ENCODE results near the gene B4GALT3.
A peak's percentile ranks its signal among the peaks of the same experiment; 100 is the strongest.

B4GALT3 gene

DNA sequence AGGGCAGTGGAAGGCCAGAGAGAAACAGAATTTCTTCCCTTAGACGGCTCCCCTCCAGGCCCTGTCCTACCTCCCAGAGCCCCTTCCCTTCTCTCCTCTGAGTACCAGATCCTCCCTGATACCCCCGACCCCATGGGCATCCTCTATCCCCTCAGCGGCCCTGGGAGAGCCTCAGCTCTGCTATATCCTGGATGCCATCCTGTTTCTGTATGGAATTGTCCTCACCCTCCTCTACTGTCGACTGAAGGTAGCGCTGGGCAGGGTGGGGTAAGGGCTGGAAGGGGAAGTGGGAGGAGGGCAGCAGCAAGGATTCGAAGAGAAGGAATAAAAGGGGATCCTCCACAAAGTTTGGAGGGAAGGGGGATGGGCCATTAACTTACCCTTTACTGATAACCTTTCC is 40.5 kb upstream of the B4GALT3 start:
- TF ChIP-seq, protein P1, sequence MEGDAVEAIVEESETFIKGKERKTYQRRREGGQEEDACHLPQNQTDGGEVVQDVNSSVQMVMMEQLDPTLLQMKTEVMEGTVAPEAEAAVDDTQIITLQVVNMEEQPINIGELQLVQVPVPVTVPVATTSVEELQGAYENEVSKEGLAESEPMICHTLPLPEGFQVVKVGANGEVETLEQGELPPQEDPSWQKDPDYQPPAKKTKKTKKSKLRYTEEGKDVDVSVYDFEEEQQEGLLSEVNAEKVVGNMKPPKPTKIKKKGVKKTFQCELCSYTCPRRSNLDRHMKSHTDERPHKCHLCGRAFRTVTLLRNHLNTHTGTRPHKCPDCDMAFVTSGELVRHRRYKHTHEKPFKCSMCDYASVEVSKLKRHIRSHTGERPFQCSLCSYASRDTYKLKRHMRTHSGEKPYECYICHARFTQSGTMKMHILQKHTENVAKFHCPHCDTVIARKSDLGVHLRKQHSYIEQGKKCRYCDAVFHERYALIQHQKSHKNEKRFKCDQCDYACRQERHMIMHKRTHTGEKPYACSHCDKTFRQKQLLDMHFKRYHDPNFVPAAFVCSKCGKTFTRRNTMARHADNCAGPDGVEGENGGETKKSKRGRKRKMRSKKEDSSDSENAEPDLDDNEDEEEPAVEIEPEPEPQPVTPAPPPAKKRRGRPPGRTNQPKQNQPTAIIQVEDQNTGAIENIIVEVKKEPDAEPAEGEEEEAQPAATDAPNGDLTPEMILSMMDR (IDR thresholded peaks at IDR 0.05; ENCODE audit: control insufficient read depth, insufficient read depth, low read depth, low read length, missing control alignments) = no peak

DNA sequence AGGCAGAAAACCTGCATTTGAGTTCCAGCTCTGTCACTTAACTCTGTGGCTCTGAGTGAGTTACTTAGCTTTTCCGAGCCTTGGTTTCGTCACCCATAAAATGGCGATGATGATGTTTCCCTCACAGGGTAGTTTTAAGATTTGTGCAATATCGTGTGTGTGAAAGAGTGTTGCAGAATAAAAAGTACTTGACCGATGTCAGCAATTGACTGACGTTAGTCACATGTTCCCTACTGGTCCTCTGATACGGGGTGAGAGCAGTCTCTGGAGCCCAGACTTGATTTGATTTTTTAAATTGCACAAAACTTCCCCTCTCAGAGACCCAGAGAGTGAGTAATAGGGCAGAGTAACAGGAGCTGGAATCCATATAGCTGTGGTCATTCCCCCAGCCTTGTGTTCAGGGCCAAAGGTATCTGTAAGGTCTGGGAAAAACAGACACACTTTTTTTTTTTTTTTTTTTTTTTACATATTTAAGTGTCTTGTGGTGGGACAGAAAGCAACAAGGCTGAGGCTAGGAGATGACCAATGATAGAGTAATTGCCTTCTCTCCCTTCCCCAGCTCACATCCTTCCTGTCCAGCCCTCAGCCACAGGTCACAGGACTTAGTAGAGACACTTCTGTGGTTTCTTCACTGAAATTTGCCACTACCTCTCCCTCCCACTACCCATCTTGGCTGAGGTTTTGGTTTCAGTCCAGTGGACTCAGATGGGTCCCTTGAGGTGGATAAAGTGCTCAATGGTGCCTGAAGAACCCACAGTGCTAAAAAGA is 39.8 kb upstream of the B4GALT3 start:
- DNase-seq (ENCODE audit: low read depth) = peak; percentile 57
- TF ChIP-seq, protein P1 (IDR thresholded peaks at IDR 0.05; ENCODE audit: control insufficient read depth, insufficient read depth, low read depth, low read length, missing control alignments) = no peak
- H3K4me3 ChIP-seq (ENCODE audit: control insufficient read depth, low read depth, low read length) = no peak overlapping the region

More for the DNA sequence above, 40.5 kb upstream of the B4GALT3 start:
- H3K4me3 ChIP-seq (ENCODE audit: control insufficient read depth, low read depth, low read length) = no peak overlapping the region
- no peak for DNase-seq (ENCODE audit: low read depth)

DNA sequence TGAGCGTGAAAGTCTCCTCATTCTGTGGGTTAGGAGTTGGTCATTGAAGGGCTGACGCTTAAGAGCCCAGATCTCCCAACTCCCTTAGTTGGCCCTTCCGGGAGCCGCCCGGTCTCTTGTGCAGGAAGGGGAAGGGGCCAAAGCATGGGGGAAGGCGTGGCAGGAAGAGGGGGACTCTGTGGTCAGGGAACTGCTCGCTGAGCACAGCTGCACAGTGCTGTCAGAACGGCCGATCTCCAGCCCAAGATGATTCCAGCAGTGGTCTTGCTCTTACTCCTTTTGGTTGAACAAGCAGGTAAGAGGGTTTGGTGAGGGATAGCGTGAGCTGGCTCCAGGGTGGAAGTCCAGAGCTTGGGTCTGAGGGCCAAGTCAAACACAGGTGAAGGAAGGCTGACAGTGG is 37.8 kb upstream of the B4GALT3 start, which contains the start of gene FCER1G:
TSS of gene FCER1G (plus strand) at position 220 of the 400 bp plus-strand sequence. CDS start at position 247, 27 bp downstream.
- no peak for DNase-seq (ENCODE audit: low read depth)
- TF ChIP-seq, protein P1 (IDR thresholded peaks at IDR 0.05; ENCODE audit: control insufficient read depth, insufficient read depth, low read depth, low read length, missing control alignments) = no peak

DNA sequence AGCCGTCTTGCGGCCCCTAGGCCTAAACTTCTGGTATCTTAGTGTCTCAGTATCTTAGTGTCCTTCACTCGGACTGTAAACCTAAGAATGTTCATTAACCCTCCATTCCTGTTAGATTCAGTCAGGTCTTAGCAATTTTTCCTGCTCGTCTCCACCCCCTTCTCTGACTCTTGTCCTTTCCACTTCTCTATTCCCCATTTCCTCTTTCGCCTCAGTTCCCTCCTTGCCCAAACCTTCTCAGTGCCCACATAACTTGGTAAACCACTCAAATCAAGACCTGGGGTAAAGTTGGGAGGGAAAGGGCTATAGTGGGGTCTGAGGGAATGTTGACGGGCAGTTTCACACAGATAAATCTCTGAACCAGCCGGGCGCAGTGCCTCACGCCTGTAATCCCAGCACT is 37.1 kb upstream of the B4GALT3 start:
- TF ChIP-seq, protein P1 (IDR thresholded peaks at IDR 0.05; ENCODE audit: control insufficient read depth, insufficient read depth, low read depth, low read length, missing control alignments) = no peak
- DNase-seq (ENCODE audit: low read depth) = no peak

More for the DNA sequence above, 37.8 kb upstream of the B4GALT3 start, which contains the start of gene FCER1G:
- no peak within 1 kb of the TSS for H3K4me3 ChIP-seq (ENCODE audit: control insufficient read depth, low read depth, low read length)

DNA sequence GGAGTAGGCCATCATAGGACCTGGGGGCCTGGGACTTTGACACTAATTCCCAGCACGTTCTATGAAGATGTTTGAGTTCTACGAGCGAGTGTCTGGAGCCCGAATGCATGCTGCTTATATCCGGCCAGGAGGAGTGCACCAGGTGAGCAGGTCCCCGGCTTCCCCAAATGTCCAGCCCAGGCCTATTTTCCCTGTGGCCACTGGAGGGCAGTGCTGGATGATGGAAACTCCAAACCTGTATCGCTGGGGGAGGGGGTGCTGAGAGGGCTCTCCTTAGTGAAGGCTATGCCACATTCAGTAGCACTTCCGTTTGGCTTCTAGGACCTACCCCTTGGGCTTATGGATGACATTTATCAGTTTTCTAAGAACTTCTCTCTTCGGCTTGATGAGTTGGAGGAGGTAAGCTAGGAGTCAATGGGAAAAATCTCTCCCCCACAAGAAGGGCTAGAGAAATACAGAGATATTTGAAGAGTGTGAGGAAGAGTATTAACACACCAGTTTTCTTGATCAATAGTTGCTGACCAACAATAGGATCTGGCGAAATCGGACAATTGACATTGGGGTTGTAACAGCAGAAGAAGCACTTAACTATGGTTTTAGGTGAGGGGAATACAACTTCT is 32.6 kb upstream of the B4GALT3 start:
- no peak for DNase-seq (ENCODE audit: low read depth)
- TF ChIP-seq, protein P1 (IDR thresholded peaks at IDR 0.05; ENCODE audit: control insufficient read depth, insufficient read depth, low read depth, low read length, missing control alignments) = peak; percentile 93
- no peak overlapping the region for H3K4me3 ChIP-seq (ENCODE audit: control insufficient read depth, low read depth, low read length)

More for the DNA sequence above, 37.1 kb upstream of the B4GALT3 start:
- H3K4me3 ChIP-seq (ENCODE audit: control insufficient read depth, low read depth, low read length) = no peak overlapping the region

DNA sequence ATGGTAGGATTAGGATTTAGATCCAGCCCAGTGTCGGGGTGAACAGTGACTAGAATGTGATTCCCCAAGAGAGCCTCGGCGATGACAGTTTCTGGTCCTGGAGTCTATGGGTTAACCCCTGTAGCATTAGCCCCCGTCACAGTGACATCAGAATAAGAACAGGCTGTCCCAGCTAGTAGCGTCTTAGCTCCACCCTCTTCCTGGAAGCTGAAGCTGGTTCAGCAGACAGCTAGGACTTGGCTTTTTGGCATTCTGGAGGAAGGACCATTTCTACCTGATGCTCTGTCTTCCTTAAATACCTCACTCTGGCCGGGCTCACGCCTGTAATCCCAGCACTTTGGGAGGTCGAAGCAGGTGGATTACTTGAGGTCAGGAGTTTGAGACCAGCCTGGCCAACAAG is 29.9 kb upstream of the B4GALT3 start:
- TF ChIP-seq, protein P1 (IDR thresholded peaks at IDR 0.05; ENCODE audit: control insufficient read depth, insufficient read depth, low read depth, low read length, missing control alignments) = no peak
- no peak for DNase-seq (ENCODE audit: low read depth)

More for the DNA sequence above, 29.9 kb upstream of the B4GALT3 start:
- no peak overlapping the region for H3K4me3 ChIP-seq (ENCODE audit: control insufficient read depth, low read depth, low read length)
